Ascending aorta (tissue), 2 donors: ENCODE data around the gene FRYL. TPM values are rescaled to one million over a fixed set of nuclear protein-coding genes. Genes with fewer than 3 reads are reported as not detected.

Source experiments
- DNase-seq, 2 donors: peaks; one replicate each; pipeline ENCODE4 v3.0.0-alpha.2; 2019; ENCODE audit warnings: low spot score in 2 of 2
- H3K27ac ChIP-seq, 2 donors: fragments of 200-600 bp; sonication (generic); one replicate each; pipeline ENCODE4 v1.5.1; 2016 to 2017; ENCODE audit warnings: mild to moderate bottlenecking in 1 of 2
- H3K27me3 ChIP-seq: fragments of 200-600 bp; sonication (generic); one replicate; pipeline ENCODE4 v1.5.1; 2017
- H3K36me3 ChIP-seq, 2 donors: fragments of 200-600 bp; sonication (generic); one replicate each; pipeline ENCODE4 v1.5.1; 2016
- H3K4me1 ChIP-seq, 2 donors: fragments of 200-600 bp; sonication (generic); one replicate each; pipeline ENCODE4 v1.5.1; 2016 to 2017; ENCODE audit warnings: mild to moderate bottlenecking in 1 of 2
- H3K4me3 ChIP-seq, 2 donors: fragments of 200-600 bp; sonication (generic); one replicate each; pipeline ENCODE4 v1.5.1; 2016 to 2017; ENCODE audit warnings: mild to moderate bottlenecking in 1 of 2
- H3K9me3 ChIP-seq, 2 donors: fragments of 200-600 bp; sonication (generic); one replicate each; pipeline ENCODE4 v1.5.1; 2016
- intact Hi-C: fragments of 100-400 bp; cut with DNase I; formaldehyde crosslinking; loops from one replicate; pipeline ENCODE4 v1.15.1; 2023
- total RNA-seq: library from RNA; depleted of rRNA; stranded (reverse); fragments of >200 nt; gene quantifications from one replicate; pipeline ENCODE4 v1.1.0, GENCODE V29; 2016
- TF ChIP-seq, protein P1 (sequence below), 3 experiments: fragments of 200-600 bp in 2 of 3; fragments of 450-650 bp in 1 of 3; sonication (generic) in 2 of 3; IDR thresholded peaks; one replicate each; pipeline ENCODE4 v1.5.1; 2016 to 2019; ENCODE audit warnings: antibody characterized with exemption in 3 of 3, mild to moderate bottlenecking in 1 of 3, moderate library complexity in 1 of 3

The FRYL gene
- total RNA-seq, 1 donor from 2014 or later: 40.6 TPM

DNA sequence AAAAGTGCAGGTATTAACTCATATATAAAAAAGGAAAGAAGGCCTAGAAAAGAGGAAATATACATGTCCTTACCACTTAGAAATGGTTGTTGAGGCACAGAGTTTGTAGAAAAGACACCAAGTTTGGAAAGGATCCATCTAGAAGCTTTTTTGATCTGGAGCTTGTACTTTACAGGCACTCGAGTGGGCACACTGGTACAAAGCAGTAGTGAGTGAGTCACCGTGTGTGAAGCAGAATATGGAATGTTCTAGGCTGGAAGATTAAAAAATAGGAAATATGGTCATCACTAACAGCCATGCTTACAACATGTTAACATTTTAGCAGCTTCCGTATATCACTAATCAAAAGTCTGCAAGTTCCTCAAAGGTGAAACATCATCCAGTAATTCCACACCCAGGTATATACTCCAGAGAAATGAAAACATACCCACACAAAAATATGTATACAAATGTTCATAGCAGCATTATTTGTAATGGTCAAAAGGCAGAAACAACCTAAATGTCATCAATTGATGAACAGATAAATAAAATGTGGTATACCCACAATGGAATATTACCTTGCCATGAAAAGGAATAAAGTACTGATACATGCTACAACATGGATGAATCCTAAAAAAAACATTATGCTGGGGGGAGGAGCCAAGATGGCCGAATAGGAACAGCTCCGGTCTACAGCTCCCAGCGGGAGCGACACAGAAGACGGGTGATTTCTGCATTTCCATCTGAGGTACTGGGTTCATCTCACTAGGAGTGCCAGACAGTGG, 69.5 kb downstream of the FRYL start:
- Histone ChIP-seq H3K9me3 (no peaks in the 10 kb centered on the region), H3K4me1 (no peaks in the 10 kb centered on the region), H3K4me3 (no peak overlapping the region), H3K27me3 (no peaks in the 10 kb centered on the region), H3K36me3 (peaks cover 6 to 33% of the 10 kb centered on the region in 2 donors), H3K27ac (no peak overlapping the region)
- no peak for DNase-seq
- intact Hi-C loops: no loop called here
- TF ChIP-seq, protein P1, sequence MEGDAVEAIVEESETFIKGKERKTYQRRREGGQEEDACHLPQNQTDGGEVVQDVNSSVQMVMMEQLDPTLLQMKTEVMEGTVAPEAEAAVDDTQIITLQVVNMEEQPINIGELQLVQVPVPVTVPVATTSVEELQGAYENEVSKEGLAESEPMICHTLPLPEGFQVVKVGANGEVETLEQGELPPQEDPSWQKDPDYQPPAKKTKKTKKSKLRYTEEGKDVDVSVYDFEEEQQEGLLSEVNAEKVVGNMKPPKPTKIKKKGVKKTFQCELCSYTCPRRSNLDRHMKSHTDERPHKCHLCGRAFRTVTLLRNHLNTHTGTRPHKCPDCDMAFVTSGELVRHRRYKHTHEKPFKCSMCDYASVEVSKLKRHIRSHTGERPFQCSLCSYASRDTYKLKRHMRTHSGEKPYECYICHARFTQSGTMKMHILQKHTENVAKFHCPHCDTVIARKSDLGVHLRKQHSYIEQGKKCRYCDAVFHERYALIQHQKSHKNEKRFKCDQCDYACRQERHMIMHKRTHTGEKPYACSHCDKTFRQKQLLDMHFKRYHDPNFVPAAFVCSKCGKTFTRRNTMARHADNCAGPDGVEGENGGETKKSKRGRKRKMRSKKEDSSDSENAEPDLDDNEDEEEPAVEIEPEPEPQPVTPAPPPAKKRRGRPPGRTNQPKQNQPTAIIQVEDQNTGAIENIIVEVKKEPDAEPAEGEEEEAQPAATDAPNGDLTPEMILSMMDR (IDR thresholded peaks at IDR 0.05): no peak

DNA sequence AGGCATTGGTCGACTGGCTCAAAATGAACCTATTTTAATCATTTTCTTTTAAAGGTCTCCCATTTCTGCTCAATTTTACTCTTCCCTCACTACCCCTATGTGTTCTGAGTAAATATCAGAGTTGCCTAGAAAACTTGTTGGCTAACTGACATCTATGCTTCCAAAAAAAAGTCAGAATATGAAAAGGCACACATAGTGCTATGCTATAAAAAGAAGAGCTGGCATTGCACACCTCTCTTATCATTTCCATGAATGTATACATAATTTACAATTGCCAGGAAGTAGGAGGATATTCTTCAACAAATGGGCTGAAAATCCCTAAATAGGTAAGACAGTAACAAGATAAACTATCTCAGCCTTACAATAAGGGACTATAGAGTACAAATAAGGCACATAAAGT, 70.2 kb downstream of the FRYL start:
- no peaks in the 10 kb centered on the region for H3K9me3 ChIP-seq
- TF ChIP-seq, protein P1 (IDR thresholded peaks at IDR 0.05): no peak
- no peaks in the 10 kb centered on the region for H3K4me1 ChIP-seq
- H3K4me3 ChIP-seq: no peak overlapping the region
- no peak for DNase-seq
- H3K36me3 ChIP-seq: peaks cover 6 to 33% of the 10 kb centered on the region in 2 donors
- intact Hi-C loops: no loop called here
- H3K27ac ChIP-seq: no peak overlapping the region
- no peaks in the 10 kb centered on the region for H3K27me3 ChIP-seq

DNA sequence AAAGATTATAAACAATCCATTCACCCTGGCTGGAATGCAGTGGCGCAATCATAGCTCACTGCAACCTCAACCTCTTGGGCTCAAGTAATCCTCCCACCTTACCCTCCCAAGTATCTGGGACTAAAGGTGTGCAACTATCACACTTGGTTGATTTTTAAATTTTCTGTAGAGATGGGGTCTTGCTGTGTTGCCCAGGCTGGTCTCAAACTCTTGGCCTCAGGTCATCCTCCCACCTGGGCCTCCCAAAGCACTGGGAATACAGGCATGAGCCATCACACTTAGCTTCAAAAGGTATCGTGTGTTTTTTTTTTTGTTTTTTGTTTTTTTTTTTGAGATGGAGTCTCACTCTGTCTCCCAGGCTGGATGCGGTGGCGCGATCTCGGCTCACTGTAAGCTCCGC, 71.5 kb downstream of the FRYL start:
- peaks cover 6 to 33% of the 10 kb centered on the region in 2 donors for H3K36me3 ChIP-seq
- H3K9me3 ChIP-seq: no peaks in the 10 kb centered on the region
- H3K4me1 ChIP-seq: no peaks in the 10 kb centered on the region
- intact Hi-C loops: no loop called here
- TF ChIP-seq, protein P1 (IDR thresholded peaks at IDR 0.05): no peak
- no peak overlapping the region for H3K4me3 ChIP-seq
- no peak overlapping the region for H3K27ac ChIP-seq
- H3K27me3 ChIP-seq: no peaks in the 10 kb centered on the region
- DNase-seq: no peak

DNA sequence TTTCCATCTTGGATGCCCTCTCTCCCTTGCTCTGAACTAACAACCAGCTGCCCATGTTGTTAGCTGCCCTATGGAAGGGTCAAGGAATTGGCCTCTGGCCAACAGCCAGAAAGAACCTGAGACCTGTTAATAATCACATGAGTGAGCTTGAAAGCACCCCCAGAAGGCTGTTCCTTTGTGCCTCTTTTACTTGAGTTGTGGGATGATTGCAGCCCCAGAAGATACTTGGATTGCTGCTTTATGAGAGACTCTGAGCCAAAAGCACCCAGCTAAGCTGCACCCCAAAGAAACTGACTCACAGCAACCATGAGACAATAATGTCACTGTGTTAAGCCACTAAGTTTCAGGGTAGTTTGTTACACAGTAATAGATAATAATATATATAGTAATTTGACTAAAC, 73.3 kb downstream of the FRYL start:
- H3K36me3 ChIP-seq: peaks cover 6 to 33% of the 10 kb centered on the region in 2 donors
- H3K27ac ChIP-seq: no peak overlapping the region
- TF ChIP-seq, protein P1 (IDR thresholded peaks at IDR 0.05): no peak
- H3K9me3 ChIP-seq: no peaks in the 10 kb centered on the region
- no peak for DNase-seq
- intact Hi-C loops: no loop called here
- no peaks in the 10 kb centered on the region for H3K4me1 ChIP-seq
- no peaks in the 10 kb centered on the region for H3K27me3 ChIP-seq
- no peak overlapping the region for H3K4me3 ChIP-seq

DNA sequence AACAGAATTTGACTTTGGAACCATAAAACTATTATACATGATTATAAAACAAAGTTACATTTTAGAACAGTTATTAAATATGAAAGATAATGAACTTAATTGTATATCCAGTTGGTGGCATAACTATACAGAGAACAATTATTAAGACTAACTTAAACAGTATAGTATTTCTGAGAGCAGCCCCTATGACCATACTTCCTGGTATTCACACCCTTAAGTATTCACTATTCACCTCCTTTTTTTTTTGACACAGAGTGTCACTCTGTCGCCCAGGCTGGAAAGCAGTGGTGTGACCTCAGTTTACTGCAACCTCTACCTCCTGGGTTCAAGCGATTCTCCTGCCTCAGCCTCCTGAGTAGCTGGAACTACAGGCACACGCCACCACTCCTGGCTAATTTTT, 74.5 kb downstream of the FRYL start:
- intact Hi-C loops: no loop called here
- Histone ChIP-seq H3K4me3 (no peak overlapping the region), H3K27me3 (no peaks in the 10 kb centered on the region), H3K4me1 (no peaks in the 10 kb centered on the region), H3K36me3 (peaks cover 6 to 33% of the 10 kb centered on the region in 2 donors), H3K9me3 (no peaks in the 10 kb centered on the region), H3K27ac (no peak overlapping the region)
- TF ChIP-seq, protein P1 (IDR thresholded peaks at IDR 0.05): no peak
- no peak for DNase-seq
